ENCODE measurements around the gene CASS4. TPM values are rescaled to one million over a fixed set of nuclear protein-coding genes. Genes with fewer than 3 reads are reported as not detected.

CASS4 gene
- polyA plus RNA-seq, 1 donor: 7.0 TPM

GRCh38 chr20:56504373-56505005, 92.4 kb downstream of the CASS4 start:
- no peak for DNase-seq (ENCODE audit: low read depth)

- no peak for DNase-seq (ENCODE audit: low read depth)
Observed at GRCh38 chr20:56506103-56506502, 94.0 kb downstream of the CASS4 start.

Other genes with a start within 250 kb of the CASS4 start
- not detected for gene MC3R, start 163.5 kb upstream of the CASS4 start, polyA plus RNA-seq (ENCODE audit: insufficient read length)
- 36.4 TPM for gene FAM210B, start 53.3 kb upstream of the CASS4 start, polyA plus RNA-seq (ENCODE audit: insufficient read length)
- 7.0 TPM for gene AURKA, start 20.0 kb upstream of the CASS4 start, polyA plus RNA-seq (ENCODE audit: insufficient read length)
- 26.2 TPM for gene CSTF1, start 19.6 kb upstream of the CASS4 start, polyA plus RNA-seq (ENCODE audit: insufficient read length)
- 101 TPM for gene RTF2, start 56.4 kb downstream of the CASS4 start, polyA plus RNA-seq (ENCODE audit: insufficient read length)
- not detected for gene FAM209A, start 112.5 kb downstream of the CASS4 start, polyA plus RNA-seq (ENCODE audit: insufficient read length)
- gene FAM209B, start 121.0 kb downstream of the CASS4 start, polyA plus RNA-seq (ENCODE audit: insufficient read length): 0.27 TPM
- gene TFAP2C, start 217.0 kb downstream of the CASS4 start, polyA plus RNA-seq (ENCODE audit: insufficient read length): not detected

All from forelimb muscle (tissue), 1 donor.